Erythroblast (primary cell): ENCODE measurements around the gene NUP93.

Source experiments
- GATA1 ChIP-seq: IDR thresholded peaks from 2 replicates; pipeline ENCODE4 v1.6.1; 2011; ENCODE audit warnings: low read depth, mild to moderate bottlenecking, control low read depth, low read length, moderate library complexity
- POLR2A ChIP-seq: IDR thresholded peaks from 2 replicates; pipeline ENCODE4 v1.6.1; 2011; ENCODE audit warnings: mild to moderate bottlenecking, low read length

- TF ChIP-seq POLR2A = no peak
- no peak for TF ChIP-seq GATA1
These were observed 40.8 kb upstream of the NUP93 start for GRCh38 chr16:56689171-56689570.
